ENCODE measurements around the gene PDIA6. TPM values are rescaled to one million over a fixed set of nuclear protein-coding genes. Genes with fewer than 3 reads are reported as not detected.
A peak's percentile ranks its signal among the peaks of the same experiment; 100 is the strongest.

The PDIA6 gene
- total and polyA plus RNA-seq, 2 donors from 2014 or later, result 190 to 225 TPM

GRCh38 chr2:10846110-10846861, 33.7 kb upstream of the PDIA6 start:
- no peak overlapping the region for H3K4me3 ChIP-seq (ENCODE audit: low read length in 3 of 3)
- FAIRE-seq, result no peak
- peaks cover 0 to 10% (median 3%) of the 10 kb centered on the region in 3 donors for H3K9me3 ChIP-seq (ENCODE audit: control insufficient read depth in 2 of 3, insufficient read depth in 1 of 3, low read length in 3 of 3)
- H3K27ac ChIP-seq (ENCODE audit: low read depth in 2 of 2, low read length in 2 of 2), result no peak overlapping the region
- H3K36me3 ChIP-seq (ENCODE audit: control insufficient read depth in 2 of 3, insufficient read depth in 3 of 3, low read length in 3 of 3), result no peaks in the 10 kb centered on the region
- TF ChIP-seq CTCF (IDR thresholded peaks at IDR 0.05; ENCODE audit: borderline replicate concordance, extremely low read depth, insufficient read depth), result no peak
- H3K4me1 ChIP-seq (ENCODE audit: control insufficient read depth in 2 of 3, insufficient read depth in 2 of 3, low read depth in 1 of 3, low read length in 3 of 3), result no peaks in the 10 kb centered on the region
- DNase-seq, result no peak
- intact Hi-C loops (cut with DNase I), result no loop called here
- H3K27me3 ChIP-seq (ENCODE audit: control insufficient read depth, insufficient read depth, low read length), result no peaks in the 10 kb centered on the region
- H3K9ac ChIP-seq (ENCODE audit: low read length in 3 of 3), result no peak overlapping the region

- Histone ChIP-seq H3K4me3 (ENCODE audit: low read length in 3 of 3) (no peak overlapping the region), H3K27me3 (ENCODE audit: control insufficient read depth, insufficient read depth, low read length) (no peaks in the 10 kb centered on the region), H3K9me3 (ENCODE audit: control insufficient read depth in 2 of 3, insufficient read depth in 1 of 3, low read length in 3 of 3) (peaks cover 0 to 15% (median 3%) of the 10 kb centered on the region in 3 donors), H3K9ac (ENCODE audit: low read length in 3 of 3) (no peak overlapping the region), H3K36me3 (ENCODE audit: control insufficient read depth in 2 of 3, insufficient read depth in 3 of 3, low read length in 3 of 3) (no peaks in the 10 kb centered on the region), H3K4me1 (ENCODE audit: control insufficient read depth in 2 of 3, insufficient read depth in 2 of 3, low read depth in 1 of 3, low read length in 3 of 3) (no peaks in the 10 kb centered on the region), H3K27ac (ENCODE audit: low read depth in 2 of 2, low read length in 2 of 2) (no peak overlapping the region)
- no peak for DNase-seq
- intact Hi-C loops (cut with DNase I), result no loop called here
- no peak for FAIRE-seq
- TF ChIP-seq CTCF (IDR thresholded peaks at IDR 0.05; ENCODE audit: borderline replicate concordance, extremely low read depth, insufficient read depth), result no peak
Observed at GRCh38 chr2:10845640-10846039, 33.1 kb upstream of the PDIA6 start.

- no peaks in the 10 kb centered on the region for H3K4me1 ChIP-seq (ENCODE audit: control insufficient read depth in 2 of 3, insufficient read depth in 2 of 3, low read depth in 1 of 3, low read length in 3 of 3)
- peaks cover 0 to 16% (median 3%) of the 10 kb centered on the region in 3 donors for H3K9me3 ChIP-seq (ENCODE audit: control insufficient read depth in 2 of 3, insufficient read depth in 1 of 3, low read length in 3 of 3)
- no peak overlapping the region for H3K9ac ChIP-seq (ENCODE audit: low read length in 3 of 3)
- DNase-seq (peak in 4 of 5 donors; percentile 22 to 81 (median 48)), FAIRE-seq (no peak)
- H3K27me3 ChIP-seq (ENCODE audit: control insufficient read depth, insufficient read depth, low read length), result no peaks in the 10 kb centered on the region
- TF ChIP-seq CTCF (IDR thresholded peaks at IDR 0.05; ENCODE audit: borderline replicate concordance, extremely low read depth, insufficient read depth), result no peak
- H3K36me3 ChIP-seq (ENCODE audit: control insufficient read depth in 2 of 3, insufficient read depth in 3 of 3, low read length in 3 of 3), result no peaks in the 10 kb centered on the region
- intact Hi-C loops (cut with DNase I), result no loop called here
- H3K27ac ChIP-seq (ENCODE audit: low read depth in 2 of 2, low read length in 2 of 2), result no peak overlapping the region
- peak overlapping the region in 2 of 3 donors; percentile 24 to 45 for H3K4me3 ChIP-seq (ENCODE audit: low read length in 3 of 3)
Observed at GRCh38 chr2:10844097-10844496, 31.5 kb upstream of the PDIA6 start.
